ENCODE results near the gene CDH4. TPM values are rescaled to one million over a fixed set of nuclear protein-coding genes. Genes with fewer than 3 reads are reported as not detected.

Gene CDH4
- total RNA-seq, 2 experiments from 2014 or later = 0.11 to 0.18 TPM

- ChIA-PET POLR2A (no interaction called here), CTCF (no interaction called here)
- no peaks in the 10 kb centered on the region for H3K4me1 Mint-ChIP-seq (ENCODE audit: low read depth)
Measured at GRCh38 chr20:61948586-61949362, 696.7 kb downstream of the CDH4 start.

GRCh38 chr20:61949363-61949713, 697.3 kb downstream of the CDH4 start:
- TF ChIP-seq CTCF (IDR thresholded peaks at IDR 0.05) = no peak
- Mint-ChIP-seq H3K4me3 (no peak overlapping the region), H3K4me1 (ENCODE audit: low read depth) (no peaks in the 10 kb centered on the region), H3K9me3 (peaks cover 2% of the 10 kb centered on the region), H3K27me3 (peaks cover 3% of the 10 kb centered on the region), H3K27ac (no peak overlapping the region), H3K36me3 (ENCODE audit: low read depth) (no peaks in the 10 kb centered on the region)
- ATAC-seq = no peak
- intact Hi-C loops (cut with micrococcal nuclease) = no loop called here
- ChIA-PET POLR2A (no interaction called here), CTCF (no interaction called here)
- no peak for DNase-seq

More at GRCh38 chr20:61948586-61949362, 696.7 kb downstream of the CDH4 start:
- H3K27me3 Mint-ChIP-seq = peaks cover 3% of the 10 kb centered on the region
- H3K9me3 Mint-ChIP-seq = peaks cover 2% of the 10 kb centered on the region
- intact Hi-C loops (cut with micrococcal nuclease) = no loop called here
- no peak for TF ChIP-seq CTCF (IDR thresholded peaks at IDR 0.05)
- ATAC-seq (no peak), DNase-seq (no peak)
- no peaks in the 10 kb centered on the region for H3K36me3 Mint-ChIP-seq (ENCODE audit: low read depth)
- H3K27ac Mint-ChIP-seq = no peak overlapping the region
- no peak overlapping the region for H3K4me3 Mint-ChIP-seq

- no peak for DNase-seq
- no peak overlapping the region for H3K27ac Mint-ChIP-seq
Measured at GRCh38 chr20:61949714-61950640, 697.9 kb downstream of the CDH4 start.

GRCh38 chr20:61950641-61951071, 698.6 kb downstream of the CDH4 start:
- ChIA-PET CTCF (no interaction called here), POLR2A (no interaction called here)
- no peak overlapping the region for H3K4me3 Mint-ChIP-seq
- no peak overlapping the region for H3K27ac Mint-ChIP-seq
- ATAC-seq (no peak), DNase-seq (no peak)
- no peak for TF ChIP-seq CTCF (IDR thresholded peaks at IDR 0.05)
- no peaks in the 10 kb centered on the region for H3K4me1 Mint-ChIP-seq (ENCODE audit: low read depth)
- H3K9me3 Mint-ChIP-seq = no peaks in the 10 kb centered on the region
- no peaks in the 10 kb centered on the region for H3K36me3 Mint-ChIP-seq (ENCODE audit: low read depth)
- intact Hi-C loops (cut with micrococcal nuclease) = no loop called here
- peaks cover 3% of the 10 kb centered on the region for H3K27me3 Mint-ChIP-seq

More at GRCh38 chr20:61949714-61950640, 697.9 kb downstream of the CDH4 start:
- H3K36me3 Mint-ChIP-seq (ENCODE audit: low read depth) = no peaks in the 10 kb centered on the region
- H3K4me3 Mint-ChIP-seq = no peak overlapping the region
- POLR2A ChIA-PET = no interaction called here
- H3K4me1 Mint-ChIP-seq (ENCODE audit: low read depth) = no peaks in the 10 kb centered on the region
- CTCF ChIA-PET = no interaction called here
- intact Hi-C loops (cut with micrococcal nuclease) = no loop called here
- peaks cover 2% of the 10 kb centered on the region for H3K9me3 Mint-ChIP-seq
- no peak for ATAC-seq
- TF ChIP-seq CTCF (IDR thresholded peaks at IDR 0.05) = no peak
- peaks cover 3% of the 10 kb centered on the region for H3K27me3 Mint-ChIP-seq
